HepG2 (cell line): ENCODE measurements around the gene EDC3. TPM values are rescaled to one million over a fixed set of nuclear protein-coding genes. Genes with fewer than 3 reads are reported as not detected.

ENCODE experiments used
- BORCS8-MEF2B ChIP-seq: sonication (generic); formaldehyde crosslinking; IDR thresholded peaks from 2 replicates; pipeline ENCODE4 v1.8.0; 2022; ENCODE audit warnings: mild to moderate bottlenecking, missing genetic modification reagents
- CREB3 ChIP-seq: sonication (generic); formaldehyde crosslinking; IDR thresholded peaks from 2 replicates; pipeline ENCODE4 v1.5.0; 2020; ENCODE audit warnings: missing genetic modification reagents
- FOXJ3 ChIP-seq: sonication (generic); formaldehyde crosslinking; IDR thresholded peaks from 2 replicates; pipeline ENCODE4 v1.4.0; 2020; ENCODE audit warnings: missing genetic modification reagents, mild to moderate bottlenecking, borderline replicate concordance
- GPBP1L1 ChIP-seq: sonication (generic); formaldehyde crosslinking; IDR thresholded peaks from 2 replicates; pipeline ENCODE4 v1.5.0; 2020; ENCODE audit warnings: mild to moderate bottlenecking, missing genetic modification reagents
- NCOR1 ChIP-seq: fragments of 200-600 bp; sonication (generic); IDR thresholded peaks from 2 replicates; pipeline ENCODE4 v1.7.0; 2017; ENCODE audit warnings: antibody characterized with exemption, low read length, borderline replicate concordance
- NFAT5 ChIP-seq: sonication (generic); formaldehyde crosslinking; IDR thresholded peaks from 2 replicates; pipeline ENCODE4 v1.4.0; 2020; ENCODE audit warnings: missing genetic modification reagents
- NR2C2 ChIP-seq: sonication (generic); formaldehyde crosslinking; IDR thresholded peaks from 2 replicates; pipeline ENCODE4 v1.4.0; 2020; ENCODE audit warnings: missing genetic modification reagents, mild to moderate bottlenecking, moderate library complexity, borderline replicate concordance
- POLR2AphosphoS5 ChIP-seq: IDR thresholded peaks from 2 replicates; pipeline ENCODE4 v1.6.1; 2012; ENCODE audit warnings: low read depth, low read length
- TFDP1 ChIP-seq: IDR thresholded peaks from 2 replicates; pipeline ENCODE4 v1.6.1; 2016; ENCODE audit warnings: missing compliant biosample characterization, missing genetic modification reagents, borderline replicate concordance
- THAP7 ChIP-seq: sonication (generic); formaldehyde crosslinking; IDR thresholded peaks from 2 replicates; pipeline ENCODE4 v1.8.1; 2023; ENCODE audit warnings: mild to moderate bottlenecking, missing genetic modification reagents
- ZFP36 ChIP-seq: fragments of 150-350 bp; IDR thresholded peaks from 2 replicates; pipeline ENCODE4 v1.6.1; 2018; ENCODE audit warnings: borderline replicate concordance, low read length, low read depth; ENCODE audit not compliant: partially characterized antibody
- ZNF18 ChIP-seq: sonication (generic); formaldehyde crosslinking; IDR thresholded peaks from 2 replicates; pipeline ENCODE4 v1.8.0; 2022; ENCODE audit warnings: mild to moderate bottlenecking, missing genetic modification reagents; ENCODE audit not compliant: insufficient replicate concordance
- ZNF569 ChIP-seq: sonication (generic); formaldehyde crosslinking; IDR thresholded peaks from 2 replicates; pipeline ENCODE4 v1.5.0; 2020; ENCODE audit warnings: mild to moderate bottlenecking, missing genetic modification reagents, moderate library complexity, borderline replicate concordance
- ZNF644 ChIP-seq: IDR thresholded peaks from 2 replicates; pipeline ENCODE4 v1.6.1; 2016; ENCODE audit warnings: low read depth
- ZNF740 ChIP-seq: sonication (generic); formaldehyde crosslinking; IDR thresholded peaks from 2 replicates; pipeline ENCODE4 v1.4.0; 2020; ENCODE audit warnings: missing genetic modification reagents
- polyA plus RNA-seq, 8 experiments: library from polyadenylated mRNA; depleted of rRNA in 3 of 8; stranded (reverse) in 7 of 8; unstranded in 1 of 8; fragments of >200 nt; fragmentation: Illumina TruSeq in 4 of 8; extraction: Trizol in 4 of 8; gene quantifications; 2 replicates each; pipeline versions ENCODE4 v1.2.1 to v1.2.3, GENCODE V29; 2011 to 2016; ENCODE audit warnings: low read depth in 4 of 8, missing spikeins in 1 of 8, mixed read lengths in 1 of 8; ENCODE audit not compliant: insufficient read depth in 1 of 8
- total RNA-seq, 5 experiments: library from RNA; depleted of rRNA; stranded (reverse); fragments of >200 nt; fragmentation: Illumina TruSeq; extraction: Trizol; gene quantifications; 2 replicates each; pipeline ENCODE4 v1.2.3, GENCODE V29; 2016; ENCODE audit warnings: low read depth in 1 of 5

EDC3 gene
- total and polyA plus RNA-seq, 2 of the 13 experiments (the other 11 are each of a cell fraction or from before 2014, with no cell fraction given), result 17.4 to 32.0 TPM

- no peak for TF ChIP-seq ZNF18
- peak; percentile 90 for TF ChIP-seq NR2C2 (CRISPR knock-in tag)
- peak; percentile 53; the same call in 1 of the 2 replicates for TF ChIP-seq NCOR1
- TF ChIP-seq NFAT5 (CRISPR knock-in tag), result no peak
- TF ChIP-seq ZNF644 (CRISPR knock-in tag), result no peak
- TF ChIP-seq TFDP1, result peak; percentile 36; the same call in 1 of the 2 replicates
- peak; percentile 22; the same call in 1 of the 2 replicates for TF ChIP-seq POLR2AphosphoS5
- TF ChIP-seq CREB3, result no peak
- TF ChIP-seq FOXJ3 (CRISPR knock-in tag), result no peak
- TF ChIP-seq GPBP1L1 (CRISPR knock-in tag), result no peak
- TF ChIP-seq ZFP36, result no peak
- peak; percentile 65; the same call in 1 of the 2 replicates for TF ChIP-seq ZNF569 (CRISPR knock-in tag)
- TF ChIP-seq BORCS8-MEF2B (CRISPR knock-in tag), result peak; percentile 55; the same call in 1 of the 2 replicates
- no peak for TF ChIP-seq ZNF740 (CRISPR knock-in tag)
- TF ChIP-seq THAP7 (CRISPR knock-in tag), result no peak
These were observed 30.3 kb upstream of the EDC3 start (continued) for GRCh38 chr15:74725845-74726773.
